Stimulated activated CD8-positive, alpha-beta memory T cell treated with anti-CD3 and anti-CD28 coated beads, Interleukin-2, amount 100 ng/mL, for 1 hour (primary cell): ENCODE data around the gene ZNF232.
"Not testable (repeated sequence)": the region's sequence is repeated elsewhere in the genome, so short reads cannot be mapped to it uniquely, and the experiment has no call there.

Experiments
- DNase-seq, 2 donors: peaks; one replicate each; pipeline ENCODE4 v3.0.0-alpha.2; 2020; ENCODE audit warnings: low read depth in 2 of 2

Gene ZNF232

GRCh38 chr17:5111402-5112204 lies at the start of gene ZNF232:
Gene ZNF232, minus strand, starts transcription at chr17:5111878. Its CDS starts 56 bp downstream, at chr17:5111822.
- peak; percentile 80 to 83 for DNase-seq

GRCh38 chr17:5160702-5161101 lies 49.0 kb upstream of the ZNF232 start:
- DNase-seq: not testable (repeated sequence)

- not testable (repeated sequence) for DNase-seq
Observed at GRCh38 chr17:5146122-5146521, 34.4 kb upstream of the ZNF232 start.

GRCh38 chr17:5142877-5143276 lies 31.2 kb upstream of the ZNF232 start:
- not testable (repeated sequence) for DNase-seq

GRCh38 chr17:5139458-5139732 lies 27.7 kb upstream of the ZNF232 start:
- no peak for DNase-seq

- DNase-seq: no peak
Observed at GRCh38 chr17:5138616-5139457, 27.2 kb upstream of the ZNF232 start.

GRCh38 chr17:5138198-5138544 lies 26.5 kb upstream of the ZNF232 start:
- DNase-seq: not testable (repeated sequence)

- not testable (repeated sequence) for DNase-seq
Observed at GRCh38 chr17:5137511-5138197, 26.0 kb upstream of the ZNF232 start.

- not testable (repeated sequence) for DNase-seq
Observed at GRCh38 chr17:5136580-5137412, 25.1 kb upstream of the ZNF232 start.

GRCh38 chr17:5135726-5136579 lies 24.3 kb upstream of the ZNF232 start:
- no peak for DNase-seq

- DNase-seq: not testable (repeated sequence)
Observed at GRCh38 chr17:5135131-5135712, 23.5 kb upstream of the ZNF232 start.

- not testable (repeated sequence) for DNase-seq
Observed at GRCh38 chr17:5134571-5134970, 22.9 kb upstream of the ZNF232 start.

- DNase-seq: not testable (repeated sequence)
Observed at GRCh38 chr17:5133961-5134360, 22.3 kb upstream of the ZNF232 start.

GRCh38 chr17:5133311-5133710 lies 21.6 kb upstream of the ZNF232 start:
- no peak for DNase-seq

GRCh38 chr17:5132503-5133225 lies 21.0 kb upstream of the ZNF232 start:
- DNase-seq: not testable (repeated sequence)

- not testable (repeated sequence) for DNase-seq
Observed at GRCh38 chr17:5131799-5132502, 20.3 kb upstream of the ZNF232 start.

- DNase-seq: no peak
Observed at GRCh38 chr17:5131146-5131715, 19.6 kb upstream of the ZNF232 start.

GRCh38 chr17:5130687-5131086 lies 19.0 kb upstream of the ZNF232 start:
- DNase-seq: not testable (repeated sequence)
